ENCODE measurements around the gene GGT6.
"Not testable (repeated sequence)": the region's sequence is repeated elsewhere in the genome, so short reads cannot be mapped to it uniquely, and the experiment has no call there.

DNA sequence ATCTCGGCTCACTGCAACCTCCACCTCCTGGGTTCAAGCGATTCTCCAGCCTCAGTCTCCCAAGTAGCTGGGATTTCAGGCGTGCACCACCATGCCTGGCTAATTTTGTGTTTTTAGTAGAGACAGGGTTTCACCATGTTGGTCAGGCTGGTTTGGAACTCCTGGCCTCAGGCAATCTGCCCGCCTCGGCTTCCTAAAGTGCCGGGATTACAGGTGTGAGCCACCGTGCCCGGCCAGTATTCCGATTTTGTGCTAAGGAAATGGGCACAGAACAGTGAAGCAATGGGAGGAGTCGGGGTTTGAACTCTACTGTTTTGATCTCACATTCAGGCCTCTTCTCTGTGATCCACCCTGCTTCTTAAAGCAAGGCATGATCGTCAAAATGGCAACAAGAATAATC lies 44.4 kb upstream of the GGT6 start:
- not testable (repeated sequence) for TF ChIP-seq POLR2A (IDR thresholded peaks at IDR 0.05)
- TF ChIP-seq, protein P1, sequence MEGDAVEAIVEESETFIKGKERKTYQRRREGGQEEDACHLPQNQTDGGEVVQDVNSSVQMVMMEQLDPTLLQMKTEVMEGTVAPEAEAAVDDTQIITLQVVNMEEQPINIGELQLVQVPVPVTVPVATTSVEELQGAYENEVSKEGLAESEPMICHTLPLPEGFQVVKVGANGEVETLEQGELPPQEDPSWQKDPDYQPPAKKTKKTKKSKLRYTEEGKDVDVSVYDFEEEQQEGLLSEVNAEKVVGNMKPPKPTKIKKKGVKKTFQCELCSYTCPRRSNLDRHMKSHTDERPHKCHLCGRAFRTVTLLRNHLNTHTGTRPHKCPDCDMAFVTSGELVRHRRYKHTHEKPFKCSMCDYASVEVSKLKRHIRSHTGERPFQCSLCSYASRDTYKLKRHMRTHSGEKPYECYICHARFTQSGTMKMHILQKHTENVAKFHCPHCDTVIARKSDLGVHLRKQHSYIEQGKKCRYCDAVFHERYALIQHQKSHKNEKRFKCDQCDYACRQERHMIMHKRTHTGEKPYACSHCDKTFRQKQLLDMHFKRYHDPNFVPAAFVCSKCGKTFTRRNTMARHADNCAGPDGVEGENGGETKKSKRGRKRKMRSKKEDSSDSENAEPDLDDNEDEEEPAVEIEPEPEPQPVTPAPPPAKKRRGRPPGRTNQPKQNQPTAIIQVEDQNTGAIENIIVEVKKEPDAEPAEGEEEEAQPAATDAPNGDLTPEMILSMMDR (IDR thresholded peaks at IDR 0.05), result not testable (repeated sequence)
